Measurements from ENCODE around the gene EML2.
A peak's percentile ranks its signal among the peaks of the same experiment; 100 is the strongest.
"Not testable (repeated sequence)": the region's sequence is repeated elsewhere in the genome, so short reads cannot be mapped to it uniquely, and the experiment has no call there.

EML2 gene

GRCh38 chr19:45687599-45687998 is 48.4 kb upstream of the EML2 start:
- ChIA-PET CTCF (interaction anchor here (9.8 kb wide), 1 partner anchor 6 kb away, joined by 121 read pairs; no protein-coding TSS in a partner anchor), POLR2A (interaction anchor here (1.1 to 9.9 kb wide), 2 partner anchors 43 to 82 kb away, joined by 3 to 111 read pairs; partner anchors contain the start of genes FBXO46 and SIX5)
- Histone ChIP-seq H3K27ac (ENCODE audit: extremely low read depth, low read depth, low read length) (no peak overlapping the region), H3K36me3 (ENCODE audit: control insufficient read depth in 2 of 2, insufficient read depth in 1 of 2, low read length in 2 of 2) (peaks cover 61 to 64% of the 10 kb centered on the region in 2 experiments), H3K4me3 (ENCODE audit: low read depth, low read length) (no peak overlapping the region), H3K9me3 (ENCODE audit: control insufficient read depth, insufficient read depth, low read depth, low read length) (no peaks in the 10 kb centered on the region), H3K4me1 (ENCODE audit: control insufficient read depth, insufficient read depth, low read length) (no peaks in the 10 kb centered on the region; the same call in 1 of the 2 replicates)
- TF ChIP-seq PRDM6 (tag by site-specific recombination; IDR thresholded peaks at IDR 0.05) (no peak), ZNF24 (tag by site-specific recombination; IDR thresholded peaks at IDR 0.05) (no peak), ZBTB21 (tag by site-specific recombination; IDR thresholded peaks at IDR 0.05) (no peak), CTCF (tag by site-specific recombination; IDR thresholded peaks at IDR 0.05) (peak; percentile 16; the same call in 1 of the 2 replicates), ZBTB17 (tag by site-specific recombination; IDR thresholded peaks at IDR 0.05) (no peak)

- TF ChIP-seq KLF1 (tag by site-specific recombination; IDR thresholded peaks at IDR 0.05): peak; percentile 95
- not testable (repeated sequence) for H3K4me3 ChIP-seq (ENCODE audit: low read depth, low read length); H3K27ac ChIP-seq (ENCODE audit: extremely low read depth, low read depth, low read length); H3K9me3 ChIP-seq (ENCODE audit: control insufficient read depth, insufficient read depth, low read depth, low read length); H3K4me1 ChIP-seq (ENCODE audit: control insufficient read depth, insufficient read depth, low read length)
- POLR2A ChIA-PET: interaction anchor here (0.6 to 9.9 kb wide), 5 partner anchors 8 to 187 kb away, joined by 3 to 111 read pairs (median 3); partner anchors contain the start of gene SIX5
- peaks cover 59 to 61% of the 10 kb centered on the region in 2 experiments for H3K36me3 ChIP-seq (ENCODE audit: control insufficient read depth in 2 of 2, insufficient read depth in 1 of 2, low read length in 2 of 2)
- CTCF ChIA-PET: interaction anchor here (0.5 to 11.3 kb wide), 4 partner anchors 7 to 257 kb away, joined by 3 to 121 read pairs (median 32); partner anchors contain the start of genes QPCTL and SNRPD2
Observed at GRCh38 chr19:45685045-45685444, 45.8 kb upstream of the EML2 start.

- TF ChIP-seq ZNF248 (tag by site-specific recombination; IDR thresholded peaks at IDR 0.05) (no peak), PATZ1 (tag by site-specific recombination; IDR thresholded peaks at IDR 0.05) (no peak), ZNF791 (tag by site-specific recombination; IDR thresholded peaks at IDR 0.05) (no peak), KLF8 (tag by site-specific recombination; IDR thresholded peaks at IDR 0.05) (no peak), ZSCAN5A (tag by site-specific recombination; IDR thresholded peaks at IDR 0.05) (no peak), ZNF311 (tag by site-specific recombination; IDR thresholded peaks at IDR 0.05; ENCODE audit: borderline replicate concordance) (no peak), ZNF488 (tag by site-specific recombination; IDR thresholded peaks at IDR 0.05) (no peak), ZNF600 (tag by site-specific recombination; IDR thresholded peaks at IDR 0.05) (peak; percentile 53), OSR2 (tag by site-specific recombination; IDR thresholded peaks at IDR 0.05) (no peak)
- Histone ChIP-seq H3K9me3 (ENCODE audit: control insufficient read depth, insufficient read depth, low read depth, low read length) (no peaks in the 10 kb centered on the region), H3K4me1 (ENCODE audit: control insufficient read depth, insufficient read depth, low read length) (peaks cover 7% of the 10 kb centered on the region), H3K4me3 (ENCODE audit: low read depth, low read length) (no peak overlapping the region), H3K36me3 (ENCODE audit: control insufficient read depth in 2 of 2, insufficient read depth in 1 of 2, low read length in 2 of 2) (peaks cover 40 to 46% of the 10 kb centered on the region in 2 experiments), H3K27ac (ENCODE audit: extremely low read depth, low read depth, low read length) (peak overlapping the region; percentile 41; the same call in 1 of the 2 replicates)
- POLR2A ChIA-PET: interaction anchor here (1.0 to 2.1 kb wide), 3 partner anchors 9 to 34 kb away, joined by 3 to 12 read pairs (median 4); partner anchors contain the start of genes QPCTL and SNRPD2
- CTCF ChIA-PET: interaction anchor here (0.6 to 11.3 kb wide), 5 partner anchors 9 to 197 kb away, joined by 4 to 121 read pairs (median 31); partner anchors contain the start of genes GIPR, QPCTL and SNRPD2
Observed at GRCh38 chr19:45682908-45683307, 43.7 kb upstream of the EML2 start.
